Skeletal muscle cell (primary cell): ENCODE measurements around the gene MAML3.

Experiments used
- DNase-seq: peaks from one replicate; pipeline ENCODE4 v3.0.0-alpha.2; 2010; ENCODE audit warnings: low read depth
- H3K4me3 ChIP-seq: 2 replicates; pipeline ENCODE4 v1.5.1; 2011; ENCODE audit warnings: low read depth, mild to moderate bottlenecking, control low read depth, low read length, moderate library complexity

Gene MAML3

GRCh38 chr4:140153718-140154571, at the start of gene MAML3:
Gene MAML3 (minus strand): TSS chr4:140154184. CDS start chr4:140153327, 857 bp downstream.
- peak; percentile 93 for DNase-seq
- peak within 1 kb of the TSS; percentile 81 for H3K4me3 ChIP-seq

GRCh38 chr4:140198942-140199341, 45.0 kb upstream of the MAML3 start:
- no peak overlapping the region for H3K4me3 ChIP-seq

GRCh38 chr4:140195806-140196205, 41.8 kb upstream of the MAML3 start:
- DNase-seq = no peak
- no peak overlapping the region for H3K4me3 ChIP-seq

More at GRCh38 chr4:140198942-140199341, 45.0 kb upstream of the MAML3 start:
- DNase-seq = no peak

- no peak for DNase-seq
- H3K4me3 ChIP-seq = no peak overlapping the region
Observed at GRCh38 chr4:140189805-140190204, 35.8 kb upstream of the MAML3 start.

- peak; percentile 94 for DNase-seq
Observed at GRCh38 chr4:140188975-140189374, 35.0 kb upstream of the MAML3 start.

GRCh38 chr4:140187316-140187695, 33.3 kb upstream of the MAML3 start:
- DNase-seq = no peak
- no peak overlapping the region for H3K4me3 ChIP-seq

More at GRCh38 chr4:140188975-140189374, 35.0 kb upstream of the MAML3 start:
- no peak overlapping the region for H3K4me3 ChIP-seq

GRCh38 chr4:140186651-140187315, 32.8 kb upstream of the MAML3 start:
- no peak overlapping the region for H3K4me3 ChIP-seq
- DNase-seq = peak; percentile 40

- no peak for DNase-seq
Observed at GRCh38 chr4:140186082-140186438, 32.1 kb upstream of the MAML3 start.

GRCh38 chr4:140185412-140186081, 31.6 kb upstream of the MAML3 start:
- H3K4me3 ChIP-seq = no peak overlapping the region
- no peak for DNase-seq

More at GRCh38 chr4:140186082-140186438, 32.1 kb upstream of the MAML3 start:
- H3K4me3 ChIP-seq = no peak overlapping the region

GRCh38 chr4:140183270-140183669, 29.3 kb upstream of the MAML3 start:
- DNase-seq = no peak
- H3K4me3 ChIP-seq = no peak overlapping the region

- no peak for DNase-seq
- no peak overlapping the region for H3K4me3 ChIP-seq
Observed at GRCh38 chr4:140180577-140180976, 26.6 kb upstream of the MAML3 start.

GRCh38 chr4:140176735-140177134, 22.8 kb upstream of the MAML3 start:
- DNase-seq = no peak
- H3K4me3 ChIP-seq = no peak overlapping the region

GRCh38 chr4:140174543-140174942, 20.6 kb upstream of the MAML3 start:
- H3K4me3 ChIP-seq = no peak overlapping the region
- no peak for DNase-seq

- no peak for DNase-seq
- no peak overlapping the region for H3K4me3 ChIP-seq
Observed at GRCh38 chr4:140172960-140173359, 19.0 kb upstream of the MAML3 start.

- DNase-seq = no peak
- H3K4me3 ChIP-seq = no peak overlapping the region
Observed at GRCh38 chr4:140170299-140170698, 16.3 kb upstream of the MAML3 start.

GRCh38 chr4:140168936-140169335, 15.0 kb upstream of the MAML3 start:
- no peak for DNase-seq
- H3K4me3 ChIP-seq = no peak overlapping the region

- no peak for DNase-seq
Observed at GRCh38 chr4:140168474-140168873, 14.5 kb upstream of the MAML3 start.

GRCh38 chr4:140163029-140163810, 9.2 kb upstream of the MAML3 start:
- peak overlapping the region; percentile 12 for H3K4me3 ChIP-seq
- peak; percentile 65 for DNase-seq

More at GRCh38 chr4:140168474-140168873, 14.5 kb upstream of the MAML3 start:
- H3K4me3 ChIP-seq = no peak overlapping the region

- no peak overlapping the region for H3K4me3 ChIP-seq
Observed at GRCh38 chr4:140162596-140162995, 8.6 kb upstream of the MAML3 start.

More at GRCh38 chr4:140162596-140162995, 8.6 kb upstream of the MAML3 start:
- DNase-seq = no peak
